ENCODE results near the gene MXD4. TPM values are rescaled to one million over a fixed set of nuclear protein-coding genes. Genes with fewer than 3 reads are reported as not detected.

Gene MXD4
- total RNA-seq, 6 experiments from 2014 or later: 56.5 to 81.8 (median 60.3) TPM

DNA sequence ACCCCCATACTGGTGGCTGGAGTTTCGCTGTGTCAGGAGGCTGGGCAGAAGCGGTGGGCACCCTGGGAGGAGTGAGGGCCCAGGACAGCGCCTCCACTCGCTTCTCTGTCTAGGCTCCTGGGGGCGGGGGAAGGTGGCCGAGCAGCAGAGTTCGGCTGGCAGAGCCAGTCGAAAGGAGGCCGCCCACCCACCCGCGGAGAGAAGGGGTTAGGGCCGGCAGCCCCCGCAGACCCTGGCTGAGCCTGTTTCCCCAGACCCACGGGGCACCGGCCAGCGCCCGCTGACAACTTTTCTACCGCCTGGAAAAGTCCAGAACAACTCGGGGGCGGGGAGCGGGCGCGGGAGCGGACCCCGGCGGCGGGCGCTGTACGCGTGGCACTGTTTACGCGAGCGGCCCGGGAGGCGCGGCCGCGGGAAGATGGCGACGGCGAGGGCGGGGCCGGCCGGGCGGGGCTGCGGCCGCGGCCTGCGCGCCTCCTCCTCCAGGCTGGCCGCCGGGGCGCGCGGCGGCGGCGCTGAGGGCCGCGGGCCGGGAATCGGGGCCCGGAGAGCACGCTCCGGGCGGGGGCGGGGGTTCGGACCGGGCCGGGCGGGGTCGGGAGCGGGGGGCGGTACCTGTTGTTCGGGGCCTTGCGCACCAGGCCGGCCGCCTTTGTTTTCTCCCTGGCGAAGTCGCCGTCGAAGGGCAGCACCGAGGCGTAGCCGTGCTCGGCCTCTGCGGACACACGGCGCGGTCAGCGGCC lies 628 bp downstream of the MXD4 start:
- Mint-ChIP-seq H3K27me3 (ENCODE audit: insufficient read depth) (no peaks in the 10 kb centered on the region; the same call in 1 of the 2 replicates), H3K27ac (peak overlapping the region; percentile 49), H3K9me3 (no peaks in the 10 kb centered on the region), H3K36me3 (ENCODE audit: low read depth) (no peaks in the 10 kb centered on the region), H3K4me3 (peak overlapping the region; percentile 82), H3K4me1 (ENCODE audit: low read depth) (peaks cover 10% of the 10 kb centered on the region)
- DNase-seq: peak; percentile 15
- TF ChIP-seq, protein P1, sequence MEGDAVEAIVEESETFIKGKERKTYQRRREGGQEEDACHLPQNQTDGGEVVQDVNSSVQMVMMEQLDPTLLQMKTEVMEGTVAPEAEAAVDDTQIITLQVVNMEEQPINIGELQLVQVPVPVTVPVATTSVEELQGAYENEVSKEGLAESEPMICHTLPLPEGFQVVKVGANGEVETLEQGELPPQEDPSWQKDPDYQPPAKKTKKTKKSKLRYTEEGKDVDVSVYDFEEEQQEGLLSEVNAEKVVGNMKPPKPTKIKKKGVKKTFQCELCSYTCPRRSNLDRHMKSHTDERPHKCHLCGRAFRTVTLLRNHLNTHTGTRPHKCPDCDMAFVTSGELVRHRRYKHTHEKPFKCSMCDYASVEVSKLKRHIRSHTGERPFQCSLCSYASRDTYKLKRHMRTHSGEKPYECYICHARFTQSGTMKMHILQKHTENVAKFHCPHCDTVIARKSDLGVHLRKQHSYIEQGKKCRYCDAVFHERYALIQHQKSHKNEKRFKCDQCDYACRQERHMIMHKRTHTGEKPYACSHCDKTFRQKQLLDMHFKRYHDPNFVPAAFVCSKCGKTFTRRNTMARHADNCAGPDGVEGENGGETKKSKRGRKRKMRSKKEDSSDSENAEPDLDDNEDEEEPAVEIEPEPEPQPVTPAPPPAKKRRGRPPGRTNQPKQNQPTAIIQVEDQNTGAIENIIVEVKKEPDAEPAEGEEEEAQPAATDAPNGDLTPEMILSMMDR (IDR thresholded peaks at IDR 0.05): no peak

DNA sequence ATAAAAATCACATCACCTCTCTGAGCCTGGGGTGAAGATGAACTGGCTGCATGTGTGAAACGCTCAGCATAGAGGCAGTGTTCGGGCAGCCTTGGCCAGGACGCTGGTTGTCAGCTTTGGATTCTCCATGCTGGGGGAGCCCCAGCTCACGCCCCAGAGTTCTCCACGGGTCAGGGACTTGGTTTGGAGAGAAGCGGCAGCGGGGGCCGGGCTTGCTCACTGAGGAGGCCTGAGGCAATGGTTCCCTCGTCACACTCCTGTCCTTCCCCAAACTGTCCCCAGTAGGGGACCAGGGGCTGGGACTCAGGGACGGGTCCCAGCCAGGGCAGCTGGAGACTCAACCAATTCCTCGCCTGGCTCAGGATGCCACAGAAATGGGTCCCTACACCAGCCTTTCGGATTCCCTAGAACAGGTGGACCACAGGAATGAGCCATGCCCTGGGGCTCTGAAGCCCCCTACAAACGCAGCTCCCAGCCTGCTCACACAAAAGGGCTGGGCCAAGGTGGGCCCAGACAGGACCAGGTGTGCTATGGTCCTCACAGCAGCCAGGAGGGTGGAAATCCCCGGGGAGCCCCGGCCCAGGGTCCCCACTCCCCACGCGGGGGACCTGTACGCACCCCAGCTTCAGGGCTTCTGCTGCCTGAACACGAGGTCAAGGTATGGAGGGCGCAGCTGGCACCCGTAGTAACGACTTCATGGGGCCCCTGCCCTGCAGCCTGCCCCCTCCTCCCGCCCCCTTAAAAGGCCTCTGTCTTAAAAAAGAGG lies 1.4 kb downstream of the MXD4 start:
- Mint-ChIP-seq H3K27me3 (ENCODE audit: insufficient read depth) (no peaks in the 10 kb centered on the region; the same call in 1 of the 2 replicates), H3K4me3 (peak overlapping the region; percentile 82), H3K9me3 (no peaks in the 10 kb centered on the region), H3K4me1 (ENCODE audit: low read depth) (0 out of 2 replicates have a peak, but pooled peaks cover 4% of the 10 kb centered on the region), H3K27ac (peak overlapping the region; percentile 49), H3K36me3 (ENCODE audit: low read depth) (no peaks in the 10 kb centered on the region)
- DNase-seq: no peak
- TF ChIP-seq, protein P1 (IDR thresholded peaks at IDR 0.05): no peak

DNA sequence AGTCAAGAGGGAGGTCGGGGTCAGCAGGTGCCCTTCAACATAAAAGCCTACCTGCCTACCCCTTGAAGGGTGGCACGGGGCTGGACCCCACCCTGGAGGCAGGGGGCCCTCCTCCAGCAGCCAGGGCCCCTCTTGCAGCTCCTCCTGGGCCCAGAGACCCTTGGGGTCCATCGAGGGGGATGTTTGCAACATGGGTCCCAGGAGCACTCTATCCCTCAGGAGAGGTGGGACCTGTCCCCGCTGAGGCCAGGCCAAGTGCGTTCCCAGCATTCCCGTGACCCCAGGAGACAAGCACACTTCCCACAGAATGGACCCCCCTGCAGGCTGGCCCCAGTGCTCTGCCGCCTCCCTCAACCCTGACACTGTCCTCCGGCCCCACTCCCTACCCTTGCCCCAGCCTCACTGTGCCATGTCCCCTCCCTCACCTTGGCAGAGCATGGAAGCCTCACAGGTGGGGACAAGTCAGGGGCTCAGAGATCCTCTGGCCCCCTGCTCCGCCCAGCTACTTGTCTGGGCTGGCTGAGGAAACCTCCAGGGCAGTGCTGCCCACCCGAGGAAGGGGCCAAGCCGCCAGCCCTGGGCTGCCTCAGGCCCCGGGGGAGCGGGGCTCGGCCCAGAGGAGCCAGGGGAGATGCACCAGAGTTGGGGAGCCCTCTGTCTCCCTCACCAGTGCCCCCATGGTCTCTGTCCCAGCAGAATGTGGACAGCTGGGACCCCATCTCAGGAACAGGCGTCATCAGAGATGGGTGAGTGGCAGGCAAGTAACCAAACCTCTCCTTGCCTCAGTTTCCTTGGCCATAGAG lies 2.2 kb downstream of the MXD4 start:
- peak overlapping the region; percentile 82 for H3K4me3 Mint-ChIP-seq
- DNase-seq: no peak
- H3K27ac Mint-ChIP-seq: peak overlapping the region; percentile 46
- no peaks in the 10 kb centered on the region; the same call in 1 of the 2 replicates for H3K27me3 Mint-ChIP-seq (ENCODE audit: insufficient read depth)
- H3K36me3 Mint-ChIP-seq (ENCODE audit: low read depth): 0 out of 2 replicates have a peak, but pooled peaks cover under 1% of the 10 kb centered on the region
- no peaks in the 10 kb centered on the region for H3K9me3 Mint-ChIP-seq
- TF ChIP-seq, protein P1 (IDR thresholded peaks at IDR 0.05): no peak
- 0 out of 2 replicates have a peak, but pooled peaks cover 4% of the 10 kb centered on the region for H3K4me1 Mint-ChIP-seq (ENCODE audit: low read depth)

DNA sequence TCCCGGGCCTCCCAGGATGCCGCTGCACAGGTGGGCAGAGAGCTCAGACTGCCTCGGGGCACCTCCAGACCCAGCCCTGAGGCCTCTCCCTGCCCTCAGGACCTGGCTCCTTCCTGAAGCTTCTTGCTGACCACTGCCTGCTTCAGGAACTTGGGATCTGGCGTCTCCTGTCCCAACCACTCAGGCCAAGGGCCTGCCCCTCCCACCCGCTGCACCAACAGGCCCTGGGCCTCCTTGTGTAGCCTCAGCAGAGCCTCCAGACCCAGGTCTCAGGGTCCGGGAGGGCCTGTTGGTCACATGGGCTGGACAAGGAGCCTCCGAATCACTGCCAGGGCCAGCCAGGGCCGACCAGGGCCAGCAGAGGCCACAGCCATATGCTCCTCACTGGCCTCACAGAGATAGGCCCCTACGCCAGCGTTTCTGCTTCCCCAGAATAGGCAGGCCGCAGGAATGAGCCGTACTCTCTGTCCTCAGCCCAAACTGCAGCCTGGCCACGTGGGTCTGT lies 2.8 kb downstream of the MXD4 start:
- Mint-ChIP-seq H3K36me3 (ENCODE audit: low read depth) (0 out of 2 replicates have a peak, but pooled peaks cover 6% of the 10 kb centered on the region), H3K9me3 (no peaks in the 10 kb centered on the region), H3K27ac (no peak overlapping the region), H3K4me3 (no peak overlapping the region), H3K4me1 (ENCODE audit: low read depth) (0 out of 2 replicates have a peak, but pooled peaks cover 4% of the 10 kb centered on the region), H3K27me3 (ENCODE audit: insufficient read depth) (no peaks in the 10 kb centered on the region)
- DNase-seq: no peak
- TF ChIP-seq, protein P1 (IDR thresholded peaks at IDR 0.05): no peak

All from HFFc6 (cell line).